Measurements from ENCODE around the gene PRG2. TPM values are rescaled to one million over a fixed set of nuclear protein-coding genes. Genes with fewer than 3 reads are reported as not detected.

Gene PRG2
- not detected in 2 replicates for total RNA-seq

GRCh38 chr11:57390535-57390934 is at the start of gene PRG2:
Gene PRG2, minus strand, starts transcription at chr11:57390650. Its CDS starts 706 bp downstream, at chr11:57389944.

GRCh38 chr11:57426929-57427726 is 36.7 kb upstream of the PRG2 start, which contains the start of gene SLC43A3:
Gene SLC43A3, minus strand, starts transcription at chr11:57427121. Its CDS starts 949 bp downstream, at chr11:57426172.

GRCh38 chr11:57380975-57381374 is 9.5 kb downstream of the PRG2 start, which contains the start of gene PRG3:
Gene PRG3, minus strand, starts transcription at chr11:57381150. Its CDS starts 442 bp downstream, at chr11:57380708.

GRCh38 chr11:57338142-57338541 is 52.3 kb downstream of the PRG2 start, which contains the start of gene P2RX3:
Gene P2RX3, plus strand, starts transcription at chr11:57338352. Its CDS starts 199 bp downstream, at chr11:57338551.

Other genes starting within 250 kb of the PRG2 start
- gene LRRC55, start 208.7 kb downstream of the PRG2 start, total RNA-seq = not detected in 2 replicates
- gene APLNR, start 153.4 kb downstream of the PRG2 start, total RNA-seq = 0.17 TPM in 1 of 2 replicates, not detected in the other
- gene TNKS1BP1, start 65.7 kb downstream of the PRG2 start, total RNA-seq = 114 and 171 TPM in 2 replicates
- gene SSRP1, start 54.8 kb downstream of the PRG2 start, total RNA-seq = 49.0 and 92.8 TPM in 2 replicates
- gene P2RX3, start 52.3 kb downstream of the PRG2 start, total RNA-seq = not detected in 2 replicates
- not detected in 2 replicates for gene PRG3, start 9.5 kb downstream of the PRG2 start, total RNA-seq
- gene SLC43A3, start 36.5 kb upstream of the PRG2 start, total RNA-seq = 48.4 and 77.2 TPM in 2 replicates
- gene RTN4RL2, start 69.9 kb upstream of the PRG2 start, total RNA-seq = 0.33 TPM in 1 of 2 replicates, not detected in the other
- gene SLC43A1, start 125.1 kb upstream of the PRG2 start, total RNA-seq = 15.3 and 23.5 TPM in 2 replicates
- 14.9 and 35.5 TPM in 2 replicates for gene TIMM10, start 140.1 kb upstream of the PRG2 start, total RNA-seq
- gene SMTNL1, start 146.9 kb upstream of the PRG2 start, total RNA-seq = not detected in 2 replicates
- gene UBE2L6, start 177.0 kb upstream of the PRG2 start, total RNA-seq = 43.3 and 106 TPM in 2 replicates
- gene SERPING1, start 207.0 kb upstream of the PRG2 start, total RNA-seq = 9.6 and 26.0 TPM in 2 replicates

Measured in smooth muscle cell of trachea (primary cell).